ENCODE measurements around the gene SPSB1.

SPSB1 gene

GRCh38 chr1:9267827-9268581 is 24.7 kb upstream of the SPSB1 start:
- Histone ChIP-seq H3K4me1 (ENCODE audit: control insufficient read depth in 2 of 2, insufficient read depth in 2 of 2, low read length in 2 of 2) (peaks cover 0 to 5% of the 10 kb centered on the region in 2 donors), H3K27me3 (ENCODE audit: control insufficient read depth in 2 of 2, insufficient read depth in 2 of 2, low read length in 2 of 2) (no peaks in the 10 kb centered on the region), H3K4me3 (ENCODE audit: low read length in 2 of 2) (no peak overlapping the region), H3K9me3 (ENCODE audit: control insufficient read depth in 2 of 2, low read length in 2 of 2) (no peaks in the 10 kb centered on the region), H3K27ac (ENCODE audit: low read depth in 2 of 2, low read length in 2 of 2) (no peak overlapping the region), H3K36me3 (ENCODE audit: control insufficient read depth in 2 of 2, insufficient read depth in 2 of 2, low read length in 2 of 2) (peaks cover 23 to 26% of the 10 kb centered on the region in 2 donors), H3K9ac (ENCODE audit: low read depth in 1 of 2, low read length in 2 of 2) (no peak overlapping the region)

GRCh38 chr1:9269078-9269501 is 23.6 kb upstream of the SPSB1 start:
- Histone ChIP-seq H3K4me1 (ENCODE audit: control insufficient read depth in 2 of 2, insufficient read depth in 2 of 2, low read length in 2 of 2) (peaks cover 0 to 5% of the 10 kb centered on the region in 2 donors), H3K27me3 (ENCODE audit: control insufficient read depth in 2 of 2, insufficient read depth in 2 of 2, low read length in 2 of 2) (no peaks in the 10 kb centered on the region), H3K4me3 (ENCODE audit: low read length in 2 of 2) (no peak overlapping the region), H3K36me3 (ENCODE audit: control insufficient read depth in 2 of 2, insufficient read depth in 2 of 2, low read length in 2 of 2) (peaks cover 16 to 19% of the 10 kb centered on the region in 2 donors), H3K9me3 (ENCODE audit: control insufficient read depth in 2 of 2, low read length in 2 of 2) (no peaks in the 10 kb centered on the region), H3K27ac (ENCODE audit: low read depth in 2 of 2, low read length in 2 of 2) (no peak overlapping the region), H3K9ac (ENCODE audit: low read depth in 1 of 2, low read length in 2 of 2) (no peak overlapping the region)

DNA sequence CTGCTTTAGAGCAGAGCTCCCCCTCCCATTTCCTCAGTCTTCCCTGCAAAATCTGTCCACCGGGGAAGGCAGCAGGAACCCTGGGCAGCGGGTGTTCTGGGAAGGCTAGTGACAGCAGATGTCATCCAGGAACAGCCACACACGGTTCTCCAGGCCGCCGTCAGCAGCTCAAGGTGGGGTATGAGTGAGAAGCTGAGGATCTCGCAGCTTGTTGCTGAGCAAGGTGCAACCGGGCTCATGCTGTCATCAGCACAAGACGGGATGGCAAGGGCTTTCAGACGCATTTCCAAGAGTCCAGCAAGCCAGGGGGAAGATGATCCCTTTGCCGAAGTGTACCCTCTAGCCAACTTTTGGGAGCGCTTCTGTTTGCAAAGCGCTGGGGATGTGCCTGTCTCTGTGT is 23.0 kb upstream of the SPSB1 start:
- peaks cover 10 to 13% of the 10 kb centered on the region in 2 donors for H3K36me3 ChIP-seq (ENCODE audit: control insufficient read depth in 2 of 2, insufficient read depth in 2 of 2, low read length in 2 of 2)
- no peaks in the 10 kb centered on the region for H3K27me3 ChIP-seq (ENCODE audit: control insufficient read depth in 2 of 2, insufficient read depth in 2 of 2, low read length in 2 of 2)
- no peak overlapping the region for H3K4me3 ChIP-seq (ENCODE audit: low read length in 2 of 2)
- no peak overlapping the region for H3K9ac ChIP-seq (ENCODE audit: low read depth in 1 of 2, low read length in 2 of 2)
- H3K9me3 ChIP-seq (ENCODE audit: control insufficient read depth in 2 of 2, low read length in 2 of 2), result no peaks in the 10 kb centered on the region
- peaks cover 0 to 5% of the 10 kb centered on the region in 2 donors for H3K4me1 ChIP-seq (ENCODE audit: control insufficient read depth in 2 of 2, insufficient read depth in 2 of 2, low read length in 2 of 2)
- no peak overlapping the region for H3K27ac ChIP-seq (ENCODE audit: low read depth in 2 of 2, low read length in 2 of 2)

GRCh38 chr1:9270290-9270883 is 22.3 kb upstream of the SPSB1 start:
- H3K4me1 ChIP-seq (ENCODE audit: control insufficient read depth in 2 of 2, insufficient read depth in 2 of 2, low read length in 2 of 2), result peaks cover 0 to 5% of the 10 kb centered on the region in 2 donors
- peak overlapping the region in 1 of 2 donors; percentile 33 for H3K9ac ChIP-seq (ENCODE audit: low read depth in 1 of 2, low read length in 2 of 2)
- no peak overlapping the region for H3K4me3 ChIP-seq (ENCODE audit: low read length in 2 of 2)
- peaks cover 4 to 9% of the 10 kb centered on the region in 2 donors for H3K36me3 ChIP-seq (ENCODE audit: control insufficient read depth in 2 of 2, insufficient read depth in 2 of 2, low read length in 2 of 2)
- no peak overlapping the region for H3K27ac ChIP-seq (ENCODE audit: low read depth in 2 of 2, low read length in 2 of 2)
- no peaks in the 10 kb centered on the region for H3K27me3 ChIP-seq (ENCODE audit: control insufficient read depth in 2 of 2, insufficient read depth in 2 of 2, low read length in 2 of 2)
- no peaks in the 10 kb centered on the region for H3K9me3 ChIP-seq (ENCODE audit: control insufficient read depth in 2 of 2, low read length in 2 of 2)

DNA sequence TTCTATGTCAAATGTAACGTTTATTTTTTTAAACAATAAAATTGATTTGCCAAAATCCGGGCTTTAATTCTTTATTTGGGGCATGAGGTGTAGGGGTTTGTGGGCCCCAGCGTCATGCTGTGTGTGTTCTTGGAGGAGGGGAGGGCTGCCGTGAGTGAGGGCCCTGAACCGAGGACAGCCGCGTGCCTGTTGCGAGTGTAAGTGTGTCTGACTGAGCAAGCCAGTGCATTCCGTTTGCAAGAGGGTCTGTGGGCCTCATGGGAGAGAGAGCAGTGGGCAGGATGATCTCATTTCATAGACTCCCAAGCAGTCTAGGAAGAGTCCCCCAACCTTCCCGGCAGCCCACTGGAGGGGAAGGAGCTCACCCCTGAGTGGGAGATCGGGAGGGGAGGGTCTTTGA is 21.4 kb upstream of the SPSB1 start:
- no peak overlapping the region for H3K27ac ChIP-seq (ENCODE audit: low read depth in 2 of 2, low read length in 2 of 2)
- no peak overlapping the region for H3K4me3 ChIP-seq (ENCODE audit: low read length in 2 of 2)
- no peaks in the 10 kb centered on the region for H3K27me3 ChIP-seq (ENCODE audit: control insufficient read depth in 2 of 2, insufficient read depth in 2 of 2, low read length in 2 of 2)
- no peaks in the 10 kb centered on the region for H3K9me3 ChIP-seq (ENCODE audit: control insufficient read depth in 2 of 2, low read length in 2 of 2)
- peaks cover 6 to 8% of the 10 kb centered on the region in 2 donors for H3K4me1 ChIP-seq (ENCODE audit: control insufficient read depth in 2 of 2, insufficient read depth in 2 of 2, low read length in 2 of 2)
- H3K36me3 ChIP-seq (ENCODE audit: control insufficient read depth in 2 of 2, insufficient read depth in 2 of 2, low read length in 2 of 2), result peaks cover 4 to 7% of the 10 kb centered on the region in 2 donors
- no peak overlapping the region for H3K9ac ChIP-seq (ENCODE audit: low read depth in 1 of 2, low read length in 2 of 2)

GRCh38 chr1:9271861-9272595 is 20.7 kb upstream of the SPSB1 start:
- no peak overlapping the region for H3K9ac ChIP-seq (ENCODE audit: low read depth in 1 of 2, low read length in 2 of 2)
- no peak overlapping the region for H3K4me3 ChIP-seq (ENCODE audit: low read length in 2 of 2)
- H3K36me3 ChIP-seq (ENCODE audit: control insufficient read depth in 2 of 2, insufficient read depth in 2 of 2, low read length in 2 of 2), result peaks cover 4 to 7% of the 10 kb centered on the region in 2 donors
- H3K27me3 ChIP-seq (ENCODE audit: control insufficient read depth in 2 of 2, insufficient read depth in 2 of 2, low read length in 2 of 2), result no peaks in the 10 kb centered on the region
- peaks cover 4 to 6% of the 10 kb centered on the region in 2 donors for H3K4me1 ChIP-seq (ENCODE audit: control insufficient read depth in 2 of 2, insufficient read depth in 2 of 2, low read length in 2 of 2)
- no peaks in the 10 kb centered on the region for H3K9me3 ChIP-seq (ENCODE audit: control insufficient read depth in 2 of 2, low read length in 2 of 2)
- no peak overlapping the region for H3K27ac ChIP-seq (ENCODE audit: low read depth in 2 of 2, low read length in 2 of 2)

DNA sequence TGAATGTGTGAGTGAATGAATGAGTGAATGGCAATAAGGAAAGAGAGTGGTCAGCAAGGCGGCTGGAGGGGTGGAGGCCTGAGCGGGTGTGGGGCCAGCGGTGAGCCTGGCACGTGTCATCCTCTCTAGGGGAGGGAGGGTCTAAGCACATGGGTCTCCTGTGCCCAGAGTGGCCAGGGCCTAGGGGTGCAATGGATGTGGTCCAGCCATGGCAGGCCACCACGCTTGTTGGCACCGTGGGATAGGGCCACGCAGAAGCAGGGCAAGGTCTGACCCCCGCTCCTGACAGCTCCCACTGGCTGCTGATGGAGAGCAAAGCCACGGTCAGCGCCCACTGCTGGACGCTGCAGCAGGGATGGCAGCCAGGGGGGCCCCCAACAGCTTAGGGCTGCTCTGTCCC is 19.5 kb upstream of the SPSB1 start:
- H3K27me3 ChIP-seq (ENCODE audit: control insufficient read depth in 2 of 2, insufficient read depth in 2 of 2, low read length in 2 of 2), result no peaks in the 10 kb centered on the region
- no peak overlapping the region for H3K27ac ChIP-seq (ENCODE audit: low read depth in 2 of 2, low read length in 2 of 2)
- H3K36me3 ChIP-seq (ENCODE audit: control insufficient read depth in 2 of 2, insufficient read depth in 2 of 2, low read length in 2 of 2), result peaks cover 3 to 4% of the 10 kb centered on the region in 2 donors

GRCh38 chr1:9275161-9275560 is 17.5 kb upstream of the SPSB1 start:
- Histone ChIP-seq H3K27me3 (ENCODE audit: control insufficient read depth in 2 of 2, insufficient read depth in 2 of 2, low read length in 2 of 2) (no peaks in the 10 kb centered on the region), H3K4me3 (ENCODE audit: low read length in 2 of 2) (no peak overlapping the region), H3K9me3 (ENCODE audit: control insufficient read depth in 2 of 2, low read length in 2 of 2) (no peaks in the 10 kb centered on the region), H3K4me1 (ENCODE audit: control insufficient read depth in 2 of 2, insufficient read depth in 2 of 2, low read length in 2 of 2) (peaks cover 25 to 31% of the 10 kb centered on the region in 2 donors), H3K27ac (ENCODE audit: low read depth in 2 of 2, low read length in 2 of 2) (no peak overlapping the region), H3K36me3 (ENCODE audit: control insufficient read depth in 2 of 2, insufficient read depth in 2 of 2, low read length in 2 of 2) (no peaks in the 10 kb centered on the region), H3K9ac (ENCODE audit: low read depth in 1 of 2, low read length in 2 of 2) (no peak overlapping the region)

More for the DNA sequence above, 19.5 kb upstream of the SPSB1 start:
- Histone ChIP-seq H3K4me3 (ENCODE audit: low read length in 2 of 2) (no peak overlapping the region), H3K4me1 (ENCODE audit: control insufficient read depth in 2 of 2, insufficient read depth in 2 of 2, low read length in 2 of 2) (peaks cover 9 to 11% of the 10 kb centered on the region in 2 donors), H3K9me3 (ENCODE audit: control insufficient read depth in 2 of 2, low read length in 2 of 2) (no peaks in the 10 kb centered on the region), H3K9ac (ENCODE audit: low read depth in 1 of 2, low read length in 2 of 2) (no peak overlapping the region)

- Histone ChIP-seq H3K9ac (ENCODE audit: low read depth in 1 of 2, low read length in 2 of 2) (no peak overlapping the region), H3K27me3 (ENCODE audit: control insufficient read depth in 2 of 2, insufficient read depth in 2 of 2, low read length in 2 of 2) (no peaks in the 10 kb centered on the region), H3K9me3 (ENCODE audit: control insufficient read depth in 2 of 2, low read length in 2 of 2) (no peaks in the 10 kb centered on the region), H3K4me1 (ENCODE audit: control insufficient read depth in 2 of 2, insufficient read depth in 2 of 2, low read length in 2 of 2) (peaks cover 27 to 34% of the 10 kb centered on the region in 2 donors), H3K4me3 (ENCODE audit: low read length in 2 of 2) (no peak overlapping the region), H3K27ac (ENCODE audit: low read depth in 2 of 2, low read length in 2 of 2) (peak overlapping the region in 1 of 2 donors; percentile 34), H3K36me3 (ENCODE audit: control insufficient read depth in 2 of 2, insufficient read depth in 2 of 2, low read length in 2 of 2) (no peaks in the 10 kb centered on the region)
These were observed 17.1 kb upstream of the SPSB1 start for GRCh38 chr1:9275567-9276034.

DNA sequence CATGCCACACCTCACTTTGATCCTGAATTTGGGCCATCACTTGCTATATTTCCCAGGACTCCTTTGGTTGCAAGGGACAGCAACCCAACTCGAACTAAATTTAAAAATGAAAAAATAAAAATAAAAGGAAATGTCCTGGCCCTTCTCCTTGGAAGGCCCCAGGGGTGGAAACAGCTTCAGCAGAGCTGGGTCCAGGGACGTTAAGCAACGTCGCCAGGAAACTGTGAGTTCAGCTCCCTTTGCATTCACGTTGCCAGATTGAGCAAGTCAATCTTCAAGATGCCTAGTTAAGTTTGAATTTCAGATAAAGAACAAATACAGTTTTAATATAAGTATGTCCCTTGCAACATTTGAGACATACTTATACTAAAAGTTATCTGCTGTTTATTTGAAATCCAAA is 14.6 kb upstream of the SPSB1 start:
- H3K4me1 ChIP-seq (ENCODE audit: control insufficient read depth in 2 of 2, insufficient read depth in 2 of 2, low read length in 2 of 2), result peaks cover 38 to 47% of the 10 kb centered on the region in 2 donors
- H3K36me3 ChIP-seq (ENCODE audit: control insufficient read depth in 2 of 2, insufficient read depth in 2 of 2, low read length in 2 of 2), result no peaks in the 10 kb centered on the region
- H3K27ac ChIP-seq (ENCODE audit: low read depth in 2 of 2, low read length in 2 of 2), result peak overlapping the region; percentile 93 to 97

More for the DNA sequence above, 14.6 kb upstream of the SPSB1 start:
- H3K9me3 ChIP-seq (ENCODE audit: control insufficient read depth in 2 of 2, low read length in 2 of 2), result no peaks in the 10 kb centered on the region
- H3K4me3 ChIP-seq (ENCODE audit: low read length in 2 of 2), result no peak overlapping the region
- no peak overlapping the region for H3K9ac ChIP-seq (ENCODE audit: low read depth in 1 of 2, low read length in 2 of 2)
- no peaks in the 10 kb centered on the region for H3K27me3 ChIP-seq (ENCODE audit: control insufficient read depth in 2 of 2, insufficient read depth in 2 of 2, low read length in 2 of 2)
